Inflammatory macrophage treated with lipopolysaccharide for 1 hour (primary cell): ENCODE results near the gene ATP7A.
"Not testable (repeated sequence)": the region's sequence is repeated elsewhere in the genome, so short reads cannot be mapped to it uniquely, and the experiment has no call there.

Experiments used
- DNase-seq, 2 donors: peaks; one replicate each; pipeline ENCODE4 v3.0.0-alpha.2; 2020 to 2022

ATP7A gene

DNA sequence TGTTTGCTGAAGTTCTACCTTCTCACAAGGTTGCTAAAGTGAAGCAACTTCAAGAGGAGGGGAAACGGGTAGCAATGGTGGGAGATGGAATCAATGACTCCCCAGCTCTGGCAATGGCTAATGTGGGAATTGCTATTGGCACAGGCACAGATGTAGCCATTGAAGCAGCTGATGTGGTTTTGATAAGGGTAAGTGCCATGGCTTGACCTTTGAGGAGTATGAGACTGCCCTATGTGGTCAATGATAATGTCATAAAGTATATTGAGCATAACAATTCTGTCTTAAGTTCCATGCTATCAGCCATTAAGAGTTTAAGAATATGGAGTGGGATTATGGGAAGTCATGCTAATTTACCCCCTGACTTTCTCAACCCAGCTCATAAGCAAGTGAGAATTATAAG is 132.1 kb downstream of the ATP7A start:
- no peak for DNase-seq

DNA sequence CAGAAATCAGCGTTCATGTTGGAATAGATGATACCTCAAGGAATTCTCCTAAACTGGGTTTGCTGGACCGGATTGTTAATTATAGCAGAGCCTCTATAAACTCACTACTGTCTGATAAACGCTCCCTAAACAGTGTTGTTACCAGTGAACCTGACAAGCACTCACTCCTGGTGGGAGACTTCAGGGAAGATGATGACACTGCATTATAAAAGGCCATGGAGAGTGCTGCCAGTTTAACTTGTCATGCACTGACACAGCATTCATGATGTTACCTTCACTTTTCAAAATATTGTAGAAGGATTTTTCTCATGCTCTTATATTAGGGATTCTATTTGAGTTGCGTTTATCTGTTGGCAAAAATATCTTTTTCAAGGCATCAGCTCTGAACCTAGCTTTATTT is 135.9 kb downstream of the ATP7A start:
- DNase-seq, result no peak

DNA sequence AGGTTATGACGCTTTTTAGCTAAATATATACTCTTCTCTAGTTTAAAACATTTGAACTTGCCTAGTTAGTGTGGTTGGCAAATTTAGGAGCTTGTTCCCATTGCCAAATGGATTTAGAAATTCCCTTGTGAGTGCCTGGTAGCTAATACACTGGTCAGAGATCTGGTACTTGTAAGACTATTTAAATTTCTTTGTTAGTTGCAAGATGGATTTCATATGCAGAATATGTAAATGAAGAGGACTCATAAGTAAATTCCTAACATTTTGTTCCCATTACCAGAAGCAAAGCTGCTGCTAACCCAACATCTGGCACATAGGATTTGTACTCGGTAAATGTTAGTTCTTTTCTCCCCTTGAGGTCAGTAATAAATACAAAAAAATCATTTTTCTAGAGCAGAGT is 137.6 kb downstream of the ATP7A start:
- DNase-seq, result no peak

DNA sequence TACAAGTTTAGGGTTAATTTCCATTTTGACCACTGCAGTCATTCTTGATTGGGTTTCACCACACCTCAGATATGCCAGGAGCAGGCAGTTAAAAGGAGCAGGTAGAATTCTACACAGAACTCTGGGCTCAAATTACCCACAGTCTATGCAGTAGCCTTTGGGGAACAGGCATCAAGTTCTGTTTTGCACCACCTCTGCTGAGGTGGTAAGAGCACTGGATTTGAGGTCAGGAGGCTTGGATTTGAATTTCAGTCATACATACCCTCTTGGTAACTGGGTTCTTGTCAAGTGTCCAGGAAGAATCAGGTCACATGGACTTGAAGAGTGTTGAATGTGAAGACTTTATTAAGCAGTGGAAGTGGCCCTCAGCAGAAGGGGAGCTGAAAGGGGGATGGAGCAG is 153.2 kb downstream of the ATP7A start:
- DNase-seq, result no peak

DNA sequence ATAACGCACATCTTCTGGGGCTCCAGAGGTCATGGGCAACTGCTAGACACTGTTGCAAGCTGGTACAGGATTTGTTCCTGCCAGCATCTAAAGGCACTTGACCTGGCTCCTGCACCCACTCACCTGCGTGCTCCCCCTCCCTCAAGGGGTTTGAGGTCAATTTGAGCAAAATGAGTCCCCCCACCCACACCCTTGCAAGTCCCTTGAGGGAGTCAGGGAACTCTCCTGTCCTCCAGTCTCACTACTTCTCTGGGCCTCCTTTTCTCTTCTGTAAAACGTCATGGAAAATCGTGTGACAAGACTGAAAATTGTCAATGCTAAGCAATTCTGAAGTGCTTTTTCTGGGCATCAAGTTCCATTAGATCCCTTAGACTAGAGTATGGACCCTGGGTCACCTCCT is 153.7 kb downstream of the ATP7A start:
- no peak for DNase-seq

DNA sequence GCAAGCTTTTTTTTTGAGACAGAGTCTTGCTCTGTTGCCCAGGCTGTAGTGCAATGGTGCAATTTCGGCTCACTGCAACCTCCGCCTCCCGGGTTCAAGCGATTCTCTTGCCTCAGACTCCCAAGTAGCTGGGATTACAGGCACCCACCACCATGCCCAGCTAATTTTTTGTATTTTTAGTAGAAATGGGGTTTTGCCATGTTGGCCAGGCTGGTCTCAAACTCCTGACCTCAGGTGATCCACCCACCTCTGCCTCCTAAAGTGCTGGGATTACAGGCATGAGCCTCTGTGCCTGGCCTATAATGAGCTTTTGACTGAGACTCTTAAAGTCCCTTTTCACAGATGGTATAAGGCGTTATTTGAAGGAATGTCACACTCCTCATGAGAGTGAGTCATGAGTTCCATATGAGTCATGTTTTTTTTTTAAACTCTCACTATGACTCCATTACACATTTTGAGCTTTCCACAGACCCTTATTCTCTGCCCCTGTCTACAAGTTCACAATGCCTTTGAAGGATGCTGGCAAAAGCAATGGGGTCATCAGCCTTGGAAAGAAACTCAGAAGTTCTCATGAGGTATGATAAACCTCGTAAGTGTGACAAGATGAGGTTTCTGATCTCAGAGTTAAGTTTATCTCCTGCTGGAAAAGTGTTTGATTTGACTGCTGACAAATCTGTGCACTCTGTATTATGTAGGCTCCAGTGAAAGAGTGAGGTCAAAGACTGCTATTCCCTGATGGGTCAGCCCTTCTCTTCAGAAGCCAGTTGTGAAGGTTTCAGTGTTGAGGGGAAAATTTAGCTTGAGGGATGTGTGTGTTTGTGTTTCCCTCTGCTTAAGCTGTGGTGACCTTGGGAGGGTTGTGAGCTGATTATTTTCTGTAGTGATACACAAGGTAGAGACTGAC is 154.5 kb downstream of the ATP7A start:
- DNase-seq, result peak; percentile 28 to 62

DNA sequence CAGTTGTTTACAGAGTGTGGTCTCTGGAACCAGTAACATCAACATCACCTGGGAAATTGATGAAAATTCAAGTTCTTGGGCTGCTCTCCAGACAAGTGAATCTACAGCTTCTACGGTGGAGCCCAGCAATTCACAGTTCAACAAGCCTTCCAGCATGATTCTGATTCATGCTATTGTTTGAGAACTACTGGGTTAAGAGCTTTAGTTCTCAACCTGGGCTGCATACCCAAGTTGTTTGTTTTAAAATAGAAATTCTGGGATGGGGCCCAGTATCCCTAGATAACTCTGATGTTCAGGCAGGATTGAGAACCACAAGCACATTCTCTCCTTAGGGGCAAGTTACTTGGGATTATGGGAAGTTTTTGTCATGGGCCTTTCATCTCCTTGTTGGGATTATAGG is 155.6 kb downstream of the ATP7A start:
- no peak for DNase-seq

DNA sequence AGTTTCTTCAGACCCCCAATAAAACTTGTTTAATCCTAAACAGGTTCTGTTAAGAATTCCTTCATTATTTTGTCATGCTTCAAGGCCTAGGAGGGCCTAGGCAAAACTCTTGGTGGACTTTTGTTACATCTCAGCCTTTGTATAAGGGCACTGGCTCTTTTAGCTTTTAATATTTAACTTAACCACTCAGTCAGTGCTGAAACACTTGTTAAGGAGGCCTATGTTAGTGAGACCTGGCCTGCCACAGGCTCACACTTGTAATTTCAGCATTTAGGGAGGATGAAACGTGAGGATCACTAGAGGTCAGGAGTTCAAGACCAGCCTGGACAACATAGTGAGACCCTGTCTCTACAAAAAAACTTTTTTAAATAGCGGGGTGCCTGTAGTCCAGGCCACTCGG is 160.8 kb downstream of the ATP7A start:
- no peak for DNase-seq

DNA sequence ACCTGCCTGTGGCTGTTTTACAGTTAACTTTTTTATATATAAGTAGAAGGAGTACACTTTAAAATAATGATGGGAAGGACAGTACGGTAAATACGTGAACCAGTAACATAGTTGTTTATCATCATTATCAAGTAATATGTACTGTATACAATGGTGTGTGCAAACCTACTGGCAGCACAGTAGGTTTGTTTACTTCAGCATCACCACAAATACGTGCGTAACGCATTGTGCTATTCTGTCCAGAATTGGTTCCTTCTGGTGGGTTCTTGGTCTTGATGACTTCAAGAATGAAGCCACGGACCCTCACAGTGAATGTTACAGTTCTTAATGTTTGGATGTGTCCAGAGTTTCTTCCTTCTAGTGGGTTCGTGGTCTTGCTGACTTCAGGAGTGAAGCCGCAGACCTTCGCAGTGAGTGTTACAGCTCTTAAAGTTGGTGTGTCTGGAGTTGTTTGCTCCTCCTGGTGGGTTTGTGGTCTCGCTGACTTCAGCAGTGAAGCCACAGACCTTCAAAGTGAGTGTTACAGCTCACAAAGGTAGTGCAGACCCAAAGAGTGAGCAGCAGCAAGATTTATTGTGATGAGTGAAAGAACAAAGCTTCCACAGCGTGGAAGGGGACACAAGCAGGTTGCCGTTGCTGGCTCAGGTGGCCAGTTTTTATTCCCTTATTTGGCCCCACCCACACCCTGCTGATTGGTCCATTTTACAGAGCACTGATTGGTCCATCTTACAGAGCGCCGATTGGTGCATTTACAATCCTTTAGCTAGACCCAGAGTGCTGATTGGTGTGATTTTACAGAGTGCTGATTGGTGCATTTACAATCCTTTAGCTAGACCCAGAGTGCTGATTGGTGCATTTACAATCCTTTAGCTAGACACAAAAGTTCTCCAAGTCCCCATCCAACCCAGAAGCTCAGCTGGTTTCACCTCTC is 162.9 kb downstream of the ATP7A start:
- DNase-seq, result not testable (repeated sequence)

DNA sequence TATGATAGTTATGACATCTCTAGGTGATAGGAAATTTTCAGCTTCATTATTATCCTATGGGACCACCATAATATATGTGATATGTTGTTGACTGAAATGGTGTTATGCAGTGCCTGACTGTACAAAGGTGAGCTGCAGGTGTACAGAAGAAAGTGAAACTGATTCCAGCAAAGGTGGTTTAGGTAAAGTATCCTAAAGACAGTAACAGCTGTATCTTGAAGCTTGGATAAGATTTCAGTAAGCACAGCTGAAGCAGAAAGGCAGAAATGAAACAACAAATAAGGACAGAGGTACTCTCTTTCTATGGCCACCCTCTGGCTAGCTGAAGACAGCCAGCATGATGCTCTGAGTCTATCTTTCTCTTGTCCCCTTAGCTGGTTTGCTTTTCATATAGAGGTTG is 163.6 kb downstream of the ATP7A start:
- no peak for DNase-seq

DNA sequence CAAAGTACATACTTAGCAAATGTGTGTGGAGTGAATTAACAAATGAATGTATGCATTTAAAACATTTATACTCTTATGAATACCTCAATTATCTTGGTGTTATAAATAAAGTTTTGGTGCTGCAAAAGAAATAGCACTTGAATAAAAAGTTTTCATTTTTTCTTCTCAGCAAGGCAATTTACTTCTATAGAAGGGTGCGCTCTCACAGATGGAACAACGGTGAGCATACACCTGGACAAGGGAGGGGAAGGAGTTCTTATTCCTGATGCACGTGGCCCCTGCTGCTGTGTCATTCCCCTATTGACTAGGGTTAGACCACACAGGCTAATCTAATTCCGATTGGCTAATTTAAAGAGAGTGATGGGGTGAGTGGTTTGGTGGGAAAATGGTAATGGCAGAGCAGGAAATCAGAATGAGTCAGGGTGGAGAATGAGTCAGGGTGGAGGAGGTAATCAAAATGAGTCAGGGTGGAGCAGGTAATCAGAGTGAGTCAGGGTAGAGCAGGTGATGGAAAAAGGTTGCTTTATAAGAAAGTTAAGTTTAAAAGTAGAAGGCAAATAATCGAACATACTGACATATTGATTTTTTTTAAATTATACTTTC is 165.4 kb downstream of the ATP7A start:
- DNase-seq, result no peak

DNA sequence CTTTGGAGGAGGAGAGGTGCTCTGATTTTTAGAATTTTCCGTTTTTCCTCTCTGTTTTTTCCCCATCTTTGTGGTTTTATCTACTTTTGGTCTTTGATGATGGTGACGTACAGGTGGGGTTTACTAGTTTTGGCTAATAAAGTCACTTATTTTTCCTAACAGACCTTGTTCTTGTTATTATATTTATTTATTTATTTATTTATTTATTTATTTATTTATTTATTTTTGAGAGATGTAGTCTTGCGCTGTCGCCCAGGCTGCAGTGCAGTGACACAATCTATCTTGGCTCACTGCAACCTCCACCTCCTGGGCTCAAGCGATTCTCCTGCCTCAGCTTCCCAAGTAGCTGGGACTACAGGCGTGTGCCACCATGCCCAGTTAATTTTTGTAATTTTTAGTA is 170.9 kb downstream of the ATP7A start:
- DNase-seq, result not testable (repeated sequence)

DNA sequence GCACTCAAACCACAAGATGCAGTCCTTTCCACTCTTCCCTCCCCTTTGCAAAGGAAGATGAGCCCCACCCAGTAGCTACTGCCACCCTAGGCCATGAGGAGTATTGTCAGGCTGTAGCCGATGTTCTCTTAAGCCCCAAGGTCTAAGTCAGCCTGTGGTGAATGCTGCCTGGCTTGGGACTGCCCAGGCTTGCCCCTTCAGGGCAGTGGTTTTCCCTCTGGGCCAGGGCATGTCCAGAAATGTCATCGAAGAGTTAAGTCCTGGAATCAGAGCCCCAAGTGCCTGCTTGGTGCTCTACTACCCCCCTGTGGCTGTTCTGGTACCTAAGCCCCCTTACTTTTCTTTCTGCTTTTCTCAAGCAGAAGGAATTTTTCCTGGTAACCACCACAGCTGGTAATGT is 181.8 kb downstream of the ATP7A start:
- DNase-seq, result no peak

DNA sequence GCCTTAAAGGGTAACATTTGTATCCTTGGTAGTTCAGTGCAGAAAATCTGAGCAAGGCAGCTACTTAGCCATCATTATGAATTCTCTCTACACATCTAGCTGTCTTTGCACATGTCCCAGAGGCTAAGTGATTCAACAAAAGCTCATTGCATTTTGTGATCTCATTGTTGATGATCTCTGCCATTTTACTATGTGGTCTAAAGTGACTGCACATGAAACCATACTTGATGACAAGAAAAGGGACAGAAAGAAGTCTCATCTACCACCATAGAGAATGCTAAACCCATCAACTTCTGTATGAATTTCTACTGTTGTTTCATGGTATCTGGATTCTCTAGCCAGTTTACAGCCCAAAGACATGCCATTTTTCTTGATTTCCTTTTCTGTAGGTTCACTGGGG is 187.6 kb downstream of the ATP7A start:
- no peak for DNase-seq
